Measurements from ENCODE around the gene PLA2G6. TPM values are rescaled to one million over a fixed set of nuclear protein-coding genes. Genes with fewer than 3 reads are reported as not detected.

PLA2G6 gene
- total RNA-seq, 2 donors from 2014 or later = 24.1 to 38.5 TPM

GRCh38 chr22:38129856-38130255 is 51.8 kb downstream of the PLA2G6 start:
- Histone ChIP-seq H3K27me3 (no peaks in the 10 kb centered on the region), H3K27ac (no peak overlapping the region), H3K4me1 (no peaks in the 10 kb centered on the region), H3K9ac (ENCODE audit: low read depth in 2 of 2, low read length in 2 of 2) (no peak overlapping the region), H3K36me3 (no peaks in the 10 kb centered on the region), H3K9me3 (no peaks in the 10 kb centered on the region), H3K4me3 (no peak overlapping the region)
- intact Hi-C loops (cut with DNase I) = no loop called here
- no peak for DNase-seq
- no peak for TF ChIP-seq CTCF (IDR thresholded peaks at IDR 0.05)

DNA sequence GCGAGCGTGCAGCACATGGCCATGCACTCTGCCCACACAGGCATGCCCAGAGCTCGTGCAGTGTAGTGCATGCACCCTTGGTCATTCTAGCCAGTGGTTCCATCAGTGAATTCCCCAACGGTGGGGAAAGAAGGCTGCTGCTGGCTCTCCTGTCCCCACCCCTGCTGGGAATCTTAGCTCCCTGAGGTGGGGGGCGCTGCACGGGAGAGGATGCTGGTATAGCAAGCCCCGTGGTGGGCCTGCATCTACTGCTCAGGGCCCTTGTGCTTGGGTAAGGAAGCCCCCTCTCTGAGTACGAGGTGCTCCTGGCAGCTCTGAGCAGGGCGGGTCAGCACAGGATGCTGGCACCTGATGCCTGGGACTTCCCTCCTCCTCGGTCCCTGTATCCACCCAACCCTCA is 52.6 kb downstream of the PLA2G6 start:
- intact Hi-C loops (cut with DNase I) = no loop called here
- Histone ChIP-seq H3K9me3 (no peaks in the 10 kb centered on the region), H3K9ac (ENCODE audit: low read depth in 2 of 2, low read length in 2 of 2) (no peak overlapping the region), H3K27ac (no peak overlapping the region), H3K36me3 (no peaks in the 10 kb centered on the region), H3K4me3 (no peak overlapping the region), H3K4me1 (no peaks in the 10 kb centered on the region), H3K27me3 (no peaks in the 10 kb centered on the region)
- no peak for DNase-seq
- no peak for TF ChIP-seq CTCF (IDR thresholded peaks at IDR 0.05)

GRCh38 chr22:38127869-38128268 is 53.8 kb downstream of the PLA2G6 start:
- no peak overlapping the region for H3K9ac ChIP-seq (ENCODE audit: low read depth in 2 of 2, low read length in 2 of 2)
- no peaks in the 10 kb centered on the region for H3K4me1 ChIP-seq
- DNase-seq = no peak
- intact Hi-C loops (cut with DNase I) = no loop called here
- H3K27ac ChIP-seq = no peak overlapping the region
- no peaks in the 10 kb centered on the region for H3K9me3 ChIP-seq
- no peaks in the 10 kb centered on the region for H3K27me3 ChIP-seq
- TF ChIP-seq CTCF (IDR thresholded peaks at IDR 0.05) = no peak
- no peaks in the 10 kb centered on the region for H3K36me3 ChIP-seq
- no peak overlapping the region for H3K4me3 ChIP-seq

- no peak for DNase-seq
- H3K9me3 ChIP-seq = no peaks in the 10 kb centered on the region
Measured at GRCh38 chr22:38126928-38127668, 54.5 kb downstream of the PLA2G6 start.

GRCh38 chr22:38125751-38126201 is 55.9 kb downstream of the PLA2G6 start:
- Histone ChIP-seq H3K36me3 (no peaks in the 10 kb centered on the region), H3K4me3 (no peak overlapping the region), H3K4me1 (no peaks in the 10 kb centered on the region), H3K27me3 (no peaks in the 10 kb centered on the region), H3K27ac (no peak overlapping the region), H3K9ac (ENCODE audit: low read depth in 2 of 2, low read length in 2 of 2) (no peak overlapping the region), H3K9me3 (no peaks in the 10 kb centered on the region)
- TF ChIP-seq CTCF (IDR thresholded peaks at IDR 0.05) = no peak
- intact Hi-C loops (cut with DNase I) = no loop called here
- DNase-seq = no peak

More at GRCh38 chr22:38126928-38127668, 54.5 kb downstream of the PLA2G6 start:
- no peaks in the 10 kb centered on the region for H3K27me3 ChIP-seq
- no peak overlapping the region for H3K4me3 ChIP-seq
- TF ChIP-seq CTCF (IDR thresholded peaks at IDR 0.05) = no peak
- intact Hi-C loops (cut with DNase I) = no loop called here
- H3K27ac ChIP-seq = no peak overlapping the region
- no peak overlapping the region for H3K9ac ChIP-seq (ENCODE audit: low read depth in 2 of 2, low read length in 2 of 2)
- no peaks in the 10 kb centered on the region for H3K36me3 ChIP-seq
- no peaks in the 10 kb centered on the region for H3K4me1 ChIP-seq

Data from colonic mucosa (tissue), 4 donors.